ENCODE measurements around the gene CDH10.

Gene CDH10

GRCh38 chr5:24480952-24481351, 163.8 kb downstream of the CDH10 start:
- DNase-seq (ENCODE audit: low spot score), result no peak

DNA sequence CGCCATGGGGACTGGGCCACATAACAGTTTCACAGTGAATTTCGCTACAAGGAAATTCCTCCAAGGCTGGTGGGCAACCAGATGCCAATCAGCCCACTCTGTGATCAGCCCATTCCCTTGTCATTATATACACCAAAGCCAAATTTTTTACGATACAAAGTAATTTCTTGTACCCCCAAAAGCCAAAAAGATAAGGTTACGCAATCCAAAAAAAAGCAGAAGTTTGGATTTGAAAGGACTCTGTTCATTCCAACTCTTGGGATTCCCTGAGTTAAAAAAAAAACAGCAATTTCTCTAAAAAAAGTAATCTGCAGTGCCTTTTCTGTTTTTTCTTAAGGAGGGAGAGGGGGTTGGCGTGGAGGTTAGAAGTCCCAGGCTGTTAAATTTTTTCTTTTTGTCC, 166.8 kb downstream of the CDH10 start:
- no peak for DNase-seq (ENCODE audit: low spot score)

DNA sequence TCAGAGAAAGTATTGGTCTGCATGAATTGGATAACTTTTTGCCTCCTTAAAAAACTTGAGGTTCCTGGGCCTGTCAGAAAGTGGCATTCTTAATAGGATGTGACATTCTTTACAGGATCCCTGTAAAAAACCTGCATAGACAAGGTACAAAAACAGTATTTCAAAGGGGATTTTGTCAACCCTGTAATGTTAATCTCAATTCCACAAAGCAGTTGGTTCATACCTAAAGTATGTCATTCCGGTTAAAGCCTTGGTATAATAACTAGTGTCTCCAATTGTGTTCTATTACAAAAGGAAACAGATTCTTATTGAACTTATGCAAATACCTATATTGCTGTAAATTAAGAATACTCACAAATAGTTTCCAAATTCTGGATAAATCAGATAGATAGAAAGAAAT, 169.7 kb downstream of the CDH10 start:
- DNase-seq (ENCODE audit: low spot score), result no peak

DNA sequence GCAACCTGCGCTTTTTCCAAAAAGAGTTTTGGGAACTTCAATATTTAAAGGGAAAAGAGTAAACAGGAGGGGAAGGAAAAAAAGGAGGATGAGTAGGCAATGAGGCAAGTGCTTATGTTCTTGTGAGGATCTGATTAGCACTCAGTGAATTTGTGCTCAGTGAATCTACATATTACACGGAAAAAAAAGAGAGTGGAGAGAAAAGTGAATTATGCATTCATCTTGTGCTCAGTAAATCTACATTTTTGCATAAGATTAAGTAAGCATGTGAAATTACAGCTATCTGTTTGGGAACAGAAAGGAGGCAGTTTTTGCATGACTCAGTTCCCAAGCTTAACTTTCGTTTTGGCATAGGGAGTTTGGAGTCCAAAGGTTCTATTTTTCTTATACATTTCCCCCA, 170.1 kb downstream of the CDH10 start:
- DNase-seq (ENCODE audit: low spot score), result no peak

- no peak for DNase-seq (ENCODE audit: low spot score)
Measured at GRCh38 chr5:24472518-24472917, 172.3 kb downstream of the CDH10 start.

- no peak for DNase-seq (ENCODE audit: low spot score)
Measured at GRCh38 chr5:24444414-24444813, 200.4 kb downstream of the CDH10 start.

GRCh38 chr5:24439465-24439864, 205.3 kb downstream of the CDH10 start:
- DNase-seq (ENCODE audit: low spot score), result no peak

Measured in globus pallidus (tissue), 1 donor.